Kidney epithelial cell (primary cell): ENCODE results near the gene ADGRV1. TPM values are rescaled to one million over a fixed set of nuclear protein-coding genes. Genes with fewer than 3 reads are reported as not detected.

Experiments
- DNase-seq: peaks from one replicate; pipeline ENCODE4 v3.0.0-alpha.2; 2010; ENCODE audit warnings: low read depth
- H3K27me3 ChIP-seq: 2 replicates; pipeline ENCODE4 v1.6.0; 2011; ENCODE audit warnings: low read length; ENCODE audit not compliant: control insufficient read depth, insufficient read depth
- H3K36me3 ChIP-seq: 2 replicates; pipeline ENCODE4 v1.5.1; 2011; ENCODE audit warnings: low read length; ENCODE audit not compliant: control insufficient read depth, insufficient read depth
- H3K4me3 ChIP-seq: 2 replicates; pipeline ENCODE4 v1.5.1; 2011; ENCODE audit warnings: low read depth, mild to moderate bottlenecking, control low read depth, low read length
- CTCF ChIP-seq: IDR thresholded peaks from 2 replicates; pipeline ENCODE4 v1.5.1; 2011; ENCODE audit warnings: mild to moderate bottlenecking, moderate library complexity, low read length, control low read depth, inconsistent platforms; ENCODE audit not compliant: insufficient read depth, poor library complexity, severe bottlenecking
- total RNA-seq: library from RNA; depleted of rRNA; stranded (reverse); fragments of >200 nt; gene quantifications from 2 replicates; pipeline ENCODE4 v1.2.3, GENCODE V29; 2015

The ADGRV1 gene
- total RNA-seq, 1 donor from 2014 or later, result 3.5 TPM

DNA sequence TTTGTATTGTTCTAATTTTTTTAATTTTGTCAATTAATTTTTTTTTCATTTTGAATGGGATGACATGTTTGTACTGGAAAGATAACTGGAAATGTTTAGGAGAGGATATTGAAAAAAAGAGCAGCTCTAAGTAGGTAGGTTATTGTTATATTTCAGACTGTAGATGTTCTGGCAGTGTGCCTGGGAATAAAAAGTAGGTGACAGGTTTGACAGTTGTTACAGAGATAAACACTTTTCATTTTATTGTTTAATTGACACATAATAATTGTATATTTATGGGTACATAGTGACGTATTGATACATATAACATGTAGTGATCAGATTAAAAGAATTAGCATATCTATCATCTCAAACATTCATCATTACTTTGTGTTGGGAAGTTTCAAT lies 545.5 kb downstream of the ADGRV1 start:
- no peak for DNase-seq
- no peaks in the 10 kb centered on the region for H3K36me3 ChIP-seq
- H3K27me3 ChIP-seq, result no peaks in the 10 kb centered on the region
- TF ChIP-seq CTCF, result no peak
- H3K4me3 ChIP-seq, result no peak overlapping the region

DNA sequence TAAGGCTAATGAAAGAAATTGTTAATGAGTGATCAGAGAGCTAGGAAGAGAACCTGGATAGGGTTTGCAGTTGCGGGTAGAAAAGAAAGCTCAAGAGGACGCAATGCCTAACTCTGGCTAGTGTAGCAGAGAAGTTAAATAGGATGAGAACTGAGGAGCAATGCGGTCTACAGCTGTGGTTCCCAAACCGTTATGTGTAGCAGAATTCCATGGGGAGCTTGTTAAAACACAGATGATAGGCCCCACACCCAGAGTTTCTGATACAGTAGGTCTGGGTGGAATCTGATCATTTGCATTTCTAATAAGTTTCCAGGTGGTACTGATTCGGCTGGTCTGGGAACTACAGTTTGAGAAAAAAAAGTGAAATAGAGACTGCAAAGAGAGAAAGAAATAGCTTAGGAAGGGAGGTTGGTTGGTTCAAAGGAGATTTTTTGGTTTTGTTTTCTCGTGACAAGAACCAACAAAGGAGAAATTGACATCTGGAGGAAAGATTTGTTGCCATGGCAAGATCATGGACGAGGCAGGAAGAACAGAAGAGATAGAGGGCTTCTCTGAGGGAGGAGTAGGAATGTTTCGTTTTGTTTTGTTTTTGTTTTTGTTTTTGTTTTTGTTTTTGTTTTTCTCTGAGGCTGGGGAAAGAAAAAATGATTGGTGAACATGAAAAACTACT lies 548.4 kb downstream of the ADGRV1 start:
- H3K36me3 ChIP-seq, result no peaks in the 10 kb centered on the region
- no peak for DNase-seq
- no peak overlapping the region for H3K4me3 ChIP-seq
- TF ChIP-seq CTCF, result no peak
- H3K27me3 ChIP-seq, result no peaks in the 10 kb centered on the region

- no peak for TF ChIP-seq CTCF
- no peaks in the 10 kb centered on the region for H3K27me3 ChIP-seq
These were observed 551.0 kb downstream of the ADGRV1 start for GRCh38 chr5:91109634-91110033.

GRCh38 chr5:91110686-91111085 lies 552.1 kb downstream of the ADGRV1 start:
- Histone ChIP-seq H3K4me3 (no peak overlapping the region), H3K36me3 (no peaks in the 10 kb centered on the region), H3K27me3 (no peaks in the 10 kb centered on the region)
- no peak for DNase-seq
- TF ChIP-seq CTCF, result no peak

More at GRCh38 chr5:91109634-91110033, 551.0 kb downstream of the ADGRV1 start:
- no peaks in the 10 kb centered on the region for H3K36me3 ChIP-seq
- DNase-seq, result no peak
- no peak overlapping the region for H3K4me3 ChIP-seq

DNA sequence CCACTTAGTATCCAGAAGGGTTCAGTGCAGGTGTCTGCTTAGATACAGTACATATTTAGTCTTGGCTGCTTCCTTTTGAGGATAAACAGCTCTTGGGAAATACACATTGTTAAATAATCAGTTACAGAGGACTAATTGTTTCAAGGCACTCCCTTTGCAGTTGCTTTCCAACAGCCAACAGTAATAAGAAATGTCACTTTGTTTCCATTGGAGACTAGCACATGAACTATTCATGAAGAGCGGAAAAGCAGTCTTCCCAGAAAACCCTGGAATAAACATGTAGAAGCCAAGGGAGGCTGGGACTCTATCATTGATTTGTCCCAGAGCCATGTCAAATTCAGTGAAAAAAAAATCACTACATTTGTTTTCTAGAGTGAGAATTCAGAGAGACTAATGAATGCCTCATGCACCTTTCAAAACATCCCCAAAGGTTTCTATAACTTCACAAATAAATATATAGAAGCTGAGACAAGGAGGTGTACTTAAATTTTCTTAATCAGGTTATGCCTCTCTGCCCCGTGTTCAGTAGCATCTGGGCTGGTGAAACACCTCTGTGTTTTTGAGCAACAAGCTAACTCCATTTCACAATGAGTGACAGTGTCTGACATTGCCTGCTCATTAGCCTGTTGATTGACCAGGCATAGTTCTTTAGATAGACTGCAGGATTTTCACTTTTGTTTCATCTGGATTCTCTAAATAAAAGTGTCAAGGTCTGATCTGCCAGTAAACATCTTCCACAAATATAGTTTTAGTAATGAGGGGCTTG lies 553.1 kb downstream of the ADGRV1 start:
- TF ChIP-seq CTCF, result no peak

More for the DNA sequence above, 553.1 kb downstream of the ADGRV1 start:
- Histone ChIP-seq H3K36me3 (no peaks in the 10 kb centered on the region), H3K4me3 (no peak overlapping the region), H3K27me3 (no peaks in the 10 kb centered on the region)
- no peak for DNase-seq
